Breast epithelium (tissue), 4 donors: ENCODE data around the gene FAM131A. TPM values are rescaled to one million over a fixed set of nuclear protein-coding genes. Genes with fewer than 3 reads are reported as not detected.

ENCODE experiments used
- DNase-seq, 2 donors: peaks; one replicate each; pipeline ENCODE4 v3.0.0-alpha.2; 2019; ENCODE audit warnings: low spot score in 2 of 2
- H3K27ac ChIP-seq, 2 donors: fragments of 200-600 bp; sonication (generic) in 1 of 2; one replicate each; pipeline ENCODE4 v1.5.1; 2016 to 2019; ENCODE audit warnings: mild to moderate bottlenecking in 1 of 2
- H3K27me3 ChIP-seq, 2 donors: fragments of 200-600 bp; sonication (generic) in 1 of 2; one replicate each; pipeline versions ENCODE4 v1.5.1 to v1.6.0; 2017 to 2019; ENCODE audit warnings: control low read depth in 1 of 2, mild to moderate bottlenecking in 1 of 2
- H3K36me3 ChIP-seq: fragments of 200-600 bp; one replicate; pipeline ENCODE4 v1.5.1; 2019
- H3K4me1 ChIP-seq, 2 donors: fragments of 200-600 bp; sonication (generic); one replicate each; pipeline ENCODE4 v1.5.1; 2016 to 2019; ENCODE audit warnings: control low read depth in 1 of 2
- H3K4me3 ChIP-seq, 3 donors: fragments of 200-600 bp; sonication (generic); 1 replicate in 2 of 3; 2 replicates in 1 of 3; pipeline ENCODE4 v1.5.1; 2016 to 2019; ENCODE audit warnings: mild to moderate bottlenecking in 3 of 3, moderate library complexity in 2 of 3
- H3K9me3 ChIP-seq, 2 donors: fragments of 200-600 bp; sonication (generic) in 1 of 2; one replicate each; pipeline ENCODE4 v1.5.1; 2016 to 2019; ENCODE audit warnings: control low read depth in 1 of 2
- CTCF ChIP-seq, 3 donors: fragments of 450-650 bp; IDR thresholded peaks; one replicate each; pipeline ENCODE4 v1.5.1; 2016 to 2017; ENCODE audit warnings: antibody characterized with exemption in 3 of 3, mild to moderate bottlenecking in 3 of 3, moderate library complexity in 3 of 3
- POLR2A ChIP-seq: fragments of 450-650 bp; IDR thresholded peaks from one replicate; pipeline ENCODE4 v1.6.1; 2016; ENCODE audit warnings: antibody characterized with exemption, mild to moderate bottlenecking, moderate library complexity
- POLR2AphosphoS5 ChIP-seq, 3 donors: sonication (generic); formaldehyde crosslinking; IDR thresholded peaks; one replicate each; pipeline ENCODE4 v1.6.1; 2017; ENCODE audit warnings: antibody characterized with exemption in 3 of 3
- intact Hi-C: fragments of 100-400 bp; cut with DNase I; formaldehyde crosslinking; loops from one replicate; pipeline ENCODE4 v1.15.1; 2023; ENCODE audit warnings: low total_unique reads
- total RNA-seq, 3 donors: library from RNA; depleted of rRNA; stranded (reverse); fragments of >200 nt; gene quantifications; one replicate each; pipeline ENCODE4 v1.1.0, GENCODE V29; 2016

FAM131A gene
- total RNA-seq, 3 donors from 2014 or later, result 18.7 to 32.4 (median 26.5) TPM

- Histone ChIP-seq H3K9me3 (no peaks in the 10 kb centered on the region), H3K4me1 (no peaks in the 10 kb centered on the region), H3K36me3 (peaks cover 20% of the 10 kb centered on the region), H3K27ac (peak overlapping the region; percentile 74 to 98), H3K27me3 (no peaks in the 10 kb centered on the region), H3K4me3 (no peak overlapping the region)
- TF ChIP-seq POLR2AphosphoS5 (IDR thresholded peaks at IDR 0.05) (peak in 1 of 3 donors; percentile 41), POLR2A (no peak), CTCF (IDR thresholded peaks at IDR 0.05) (no peak)
- DNase-seq, result no peak
- intact Hi-C loops, result no loop called here
Measured at GRCh38 chr3:184332370-184333090, 4.9 kb upstream of the FAM131A start.

GRCh38 chr3:184333190-184333589, 4.2 kb upstream of the FAM131A start:
- TF ChIP-seq CTCF (IDR thresholded peaks at IDR 0.05), result no peak
- no peak for TF ChIP-seq POLR2A
- no peak for TF ChIP-seq POLR2AphosphoS5 (IDR thresholded peaks at IDR 0.05)
- intact Hi-C loops, result no loop called here
- no peaks in the 10 kb centered on the region for H3K9me3 ChIP-seq
- DNase-seq, result no peak
- no peaks in the 10 kb centered on the region for H3K27me3 ChIP-seq
- peaks cover 6% of the 10 kb centered on the region in 2 donors for H3K4me1 ChIP-seq
- no peak overlapping the region for H3K4me3 ChIP-seq
- H3K27ac ChIP-seq, result peak overlapping the region; percentile 74 to 98
- peaks cover 13% of the 10 kb centered on the region for H3K36me3 ChIP-seq

- H3K27ac ChIP-seq, result peak overlapping the region; percentile 98
Measured at GRCh38 chr3:184333700-184334099, 3.7 kb upstream of the FAM131A start.

GRCh38 chr3:184334470-184335158, 2.8 kb upstream of the FAM131A start:
- H3K9me3 ChIP-seq, result no peaks in the 10 kb centered on the region
- TF ChIP-seq CTCF (IDR thresholded peaks at IDR 0.05), result no peak
- no peak for TF ChIP-seq POLR2AphosphoS5 (IDR thresholded peaks at IDR 0.05)
- TF ChIP-seq POLR2A, result no peak
- peaks cover 5% of the 10 kb centered on the region for H3K36me3 ChIP-seq
- H3K27ac ChIP-seq, result peak overlapping the region; percentile 98
- DNase-seq, result no peak
- peaks cover 8 to 11% of the 10 kb centered on the region in 2 donors for H3K4me1 ChIP-seq
- H3K27me3 ChIP-seq, result no peaks in the 10 kb centered on the region
- no peak overlapping the region for H3K4me3 ChIP-seq
- intact Hi-C loops, result no loop called here

More at GRCh38 chr3:184333700-184334099, 3.7 kb upstream of the FAM131A start:
- peaks cover 9% of the 10 kb centered on the region for H3K36me3 ChIP-seq
- TF ChIP-seq CTCF (IDR thresholded peaks at IDR 0.05), result no peak
- peaks cover 8 to 11% of the 10 kb centered on the region in 2 donors for H3K4me1 ChIP-seq
- DNase-seq, result no peak
- no peaks in the 10 kb centered on the region for H3K9me3 ChIP-seq
- no peak overlapping the region for H3K4me3 ChIP-seq
- H3K27me3 ChIP-seq, result no peaks in the 10 kb centered on the region
- intact Hi-C loops, result no loop called here

GRCh38 chr3:184335291-184335660, 2.1 kb upstream of the FAM131A start:
- no peak for DNase-seq
- Histone ChIP-seq H3K27me3 (no peaks in the 10 kb centered on the region), H3K9me3 (no peaks in the 10 kb centered on the region), H3K4me1 (peaks cover 8 to 11% of the 10 kb centered on the region in 2 donors), H3K27ac (peak overlapping the region; percentile 98), H3K4me3 (peak overlapping the region; percentile 83 to 87 (median 84)), H3K36me3 (peaks cover 5% of the 10 kb centered on the region)
- intact Hi-C loops, result no loop called here
- TF ChIP-seq CTCF (IDR thresholded peaks at IDR 0.05) (no peak), POLR2AphosphoS5 (IDR thresholded peaks at IDR 0.05) (no peak), POLR2A (no peak)
